ENCODE results near the gene PXDC1.
"Not testable (repeated sequence)": the region's sequence is repeated elsewhere in the genome, so short reads cannot be mapped to it uniquely, and the experiment has no call there.

The PXDC1 gene

DNA sequence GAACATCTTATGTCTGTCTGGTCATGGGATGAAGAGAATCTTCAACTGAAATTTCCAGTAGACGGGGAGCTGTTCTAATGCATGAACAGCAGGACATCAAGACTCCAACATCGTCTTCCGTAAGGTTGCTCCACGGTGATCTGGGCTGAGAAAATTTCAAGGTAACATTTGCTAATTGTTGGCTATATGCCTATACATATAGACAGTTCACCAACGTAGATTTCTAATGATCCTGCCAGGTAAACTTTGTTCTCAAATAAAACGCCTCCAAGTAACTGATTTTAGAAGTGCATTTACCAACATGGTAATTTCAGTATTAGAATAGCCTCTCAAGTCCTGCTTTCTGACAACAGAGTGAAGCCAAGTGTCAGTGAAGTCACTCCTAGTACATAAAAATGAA lies 11.3 kb upstream of the PXDC1 start:
- Histone ChIP-seq H3K27ac (ENCODE audit: low read depth, low read length) (no peak overlapping the region), H3K4me1 (ENCODE audit: control insufficient read depth in 5 of 5, insufficient read depth in 5 of 5, low read length in 5 of 5) (peaks cover 0 to 15% (median 1%) of the 10 kb centered on the region in 5 donors), H3K4me3 (ENCODE audit: low read depth in 1 of 5, low read length in 5 of 5) (no peak overlapping the region)

DNA sequence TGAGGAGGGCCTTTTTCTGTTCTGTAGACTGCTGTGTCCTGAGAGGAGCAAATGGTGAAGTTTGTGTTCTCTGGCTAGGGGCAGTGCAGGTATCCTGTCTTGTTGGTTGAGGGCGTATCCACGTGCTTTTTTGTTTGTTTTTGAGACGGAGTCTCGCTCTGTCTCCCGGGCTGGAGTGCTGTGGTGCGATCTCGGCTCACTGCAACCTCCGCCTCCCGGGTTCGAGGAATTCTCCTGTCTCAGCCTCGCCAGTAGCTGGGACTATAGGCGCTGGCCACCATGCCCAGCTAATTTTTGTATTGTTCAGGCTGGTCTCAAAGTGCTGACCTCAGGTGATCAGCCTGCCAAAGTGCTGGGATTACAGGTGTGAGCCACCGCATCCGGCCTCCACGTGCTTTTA lies 10.8 kb upstream of the PXDC1 start:
- Histone ChIP-seq H3K9me3 (ENCODE audit: control insufficient read depth in 5 of 5, low read length in 5 of 5) (no peaks in the 10 kb centered on the region), H3K4me3 (ENCODE audit: low read depth in 1 of 5, low read length in 5 of 5) (no peak overlapping the region), H3K9ac (ENCODE audit: low read length in 5 of 5) (no peak overlapping the region), H3K27me3 (ENCODE audit: control insufficient read depth in 5 of 5, insufficient read depth in 4 of 5, low read length in 5 of 5) (no peaks in the 10 kb centered on the region), H3K4me1 (ENCODE audit: control insufficient read depth in 5 of 5, insufficient read depth in 5 of 5, low read length in 5 of 5) (peaks cover 0 to 15% (median 1%) of the 10 kb centered on the region in 5 donors), H3K36me3 (ENCODE audit: control insufficient read depth in 5 of 5, insufficient read depth in 5 of 5, low read length in 5 of 5) (no peaks in the 10 kb centered on the region), H3K27ac (ENCODE audit: low read depth, low read length) (no peak overlapping the region)

More for the DNA sequence above, 11.3 kb upstream of the PXDC1 start:
- no peaks in the 10 kb centered on the region for H3K27me3 ChIP-seq (ENCODE audit: control insufficient read depth in 5 of 5, insufficient read depth in 4 of 5, low read length in 5 of 5)
- no peaks in the 10 kb centered on the region for H3K9me3 ChIP-seq (ENCODE audit: control insufficient read depth in 5 of 5, low read length in 5 of 5)
- H3K36me3 ChIP-seq (ENCODE audit: control insufficient read depth in 5 of 5, insufficient read depth in 5 of 5, low read length in 5 of 5) = no peaks in the 10 kb centered on the region
- H3K9ac ChIP-seq (ENCODE audit: low read length in 5 of 5) = no peak overlapping the region

GRCh38 chr6:3761989-3762270 lies 10.4 kb upstream of the PXDC1 start:
- peaks cover 0 to 15% (median 0%) of the 10 kb centered on the region in 5 donors for H3K4me1 ChIP-seq (ENCODE audit: control insufficient read depth in 5 of 5, insufficient read depth in 5 of 5, low read length in 5 of 5)
- no peaks in the 10 kb centered on the region for H3K27me3 ChIP-seq (ENCODE audit: control insufficient read depth in 5 of 5, insufficient read depth in 4 of 5, low read length in 5 of 5)
- no peak overlapping the region for H3K4me3 ChIP-seq (ENCODE audit: low read depth in 1 of 5, low read length in 5 of 5)
- no peaks in the 10 kb centered on the region for H3K9me3 ChIP-seq (ENCODE audit: control insufficient read depth in 5 of 5, low read length in 5 of 5)
- H3K9ac ChIP-seq (ENCODE audit: low read length in 5 of 5) = no peak overlapping the region
- H3K27ac ChIP-seq (ENCODE audit: low read depth, low read length) = no peak overlapping the region
- no peaks in the 10 kb centered on the region for H3K36me3 ChIP-seq (ENCODE audit: control insufficient read depth in 5 of 5, insufficient read depth in 5 of 5, low read length in 5 of 5)

- Histone ChIP-seq H3K27ac (ENCODE audit: low read depth, low read length) (peak overlapping the region; percentile 6), H3K9me3 (ENCODE audit: control insufficient read depth in 5 of 5, low read length in 5 of 5) (no peaks in the 10 kb centered on the region), H3K4me1 (ENCODE audit: control insufficient read depth in 5 of 5, insufficient read depth in 5 of 5, low read length in 5 of 5) (peaks cover 0 to 9% (median 0%) of the 10 kb centered on the region in 5 donors)
These were observed 8.2 kb upstream of the PXDC1 start for GRCh38 chr6:3759646-3760232.

GRCh38 chr6:3758842-3759144 lies 7.3 kb upstream of the PXDC1 start:
- Histone ChIP-seq H3K27me3 (ENCODE audit: control insufficient read depth in 5 of 5, insufficient read depth in 4 of 5, low read length in 5 of 5) (no peaks in the 10 kb centered on the region), H3K4me1 (ENCODE audit: control insufficient read depth in 5 of 5, insufficient read depth in 5 of 5, low read length in 5 of 5) (peaks cover 0 to 9% (median 0%) of the 10 kb centered on the region in 5 donors), H3K9me3 (ENCODE audit: control insufficient read depth in 5 of 5, low read length in 5 of 5) (no peaks in the 10 kb centered on the region), H3K27ac (ENCODE audit: low read depth, low read length) (no peak overlapping the region), H3K9ac (ENCODE audit: low read length in 5 of 5) (no peak overlapping the region), H3K36me3 (ENCODE audit: control insufficient read depth in 5 of 5, insufficient read depth in 5 of 5, low read length in 5 of 5) (no peaks in the 10 kb centered on the region), H3K4me3 (ENCODE audit: low read depth in 1 of 5, low read length in 5 of 5) (no peak overlapping the region)

More at GRCh38 chr6:3759646-3760232, 8.2 kb upstream of the PXDC1 start:
- no peaks in the 10 kb centered on the region for H3K27me3 ChIP-seq (ENCODE audit: control insufficient read depth in 5 of 5, insufficient read depth in 4 of 5, low read length in 5 of 5)
- H3K36me3 ChIP-seq (ENCODE audit: control insufficient read depth in 5 of 5, insufficient read depth in 5 of 5, low read length in 5 of 5) = no peaks in the 10 kb centered on the region
- peak overlapping the region in 1 of 5 donors; percentile 30 for H3K9ac ChIP-seq (ENCODE audit: low read length in 5 of 5)
- no peak overlapping the region for H3K4me3 ChIP-seq (ENCODE audit: low read depth in 1 of 5, low read length in 5 of 5)

- H3K9me3 ChIP-seq (ENCODE audit: control insufficient read depth in 5 of 5, low read length in 5 of 5); H3K27ac ChIP-seq (ENCODE audit: low read depth, low read length); H3K36me3 ChIP-seq (ENCODE audit: control insufficient read depth in 5 of 5, insufficient read depth in 5 of 5, low read length in 5 of 5); H3K9ac ChIP-seq (ENCODE audit: low read length in 5 of 5); H3K4me3 ChIP-seq (ENCODE audit: low read depth in 1 of 5, low read length in 5 of 5); H3K27me3 ChIP-seq (ENCODE audit: control insufficient read depth in 5 of 5, insufficient read depth in 4 of 5, low read length in 5 of 5): not testable (repeated sequence)
- peaks cover 0 to 12% (median 3%) of the 10 kb centered on the region in 5 donors for H3K4me1 ChIP-seq (ENCODE audit: control insufficient read depth in 5 of 5, insufficient read depth in 5 of 5, low read length in 5 of 5)
These were observed 6.7 kb upstream of the PXDC1 start for GRCh38 chr6:3757998-3758841.

DNA sequence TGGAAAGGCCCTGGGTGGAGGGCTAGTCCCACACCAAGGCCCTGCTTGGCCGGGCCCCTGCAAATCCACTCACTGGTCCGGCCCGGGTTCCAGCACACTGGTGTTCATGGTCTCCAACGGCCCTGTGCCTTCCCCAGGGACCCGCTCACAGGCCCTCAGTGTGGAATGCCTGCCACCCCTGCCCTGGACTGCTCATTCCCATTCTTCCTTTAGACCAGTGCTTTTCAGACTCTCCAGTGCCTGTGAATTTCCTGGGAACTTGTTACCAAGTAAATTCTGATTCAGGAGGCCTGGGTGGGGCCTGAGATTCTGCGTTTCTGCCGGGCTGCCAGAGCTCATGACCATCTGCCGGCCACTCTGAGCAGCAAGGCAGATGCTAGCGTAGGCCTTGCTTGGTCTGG lies 5.7 kb upstream of the PXDC1 start:
- Histone ChIP-seq H3K4me1 (ENCODE audit: control insufficient read depth in 5 of 5, insufficient read depth in 5 of 5, low read length in 5 of 5) (peaks cover 2 to 20% (median 9%) of the 10 kb centered on the region in 5 donors), H3K9ac (ENCODE audit: low read length in 5 of 5) (no peak overlapping the region), H3K36me3 (ENCODE audit: control insufficient read depth in 5 of 5, insufficient read depth in 5 of 5, low read length in 5 of 5) (no peaks in the 10 kb centered on the region), H3K27me3 (ENCODE audit: control insufficient read depth in 5 of 5, insufficient read depth in 4 of 5, low read length in 5 of 5) (no peaks in the 10 kb centered on the region), H3K9me3 (ENCODE audit: control insufficient read depth in 5 of 5, low read length in 5 of 5) (no peaks in the 10 kb centered on the region), H3K27ac (ENCODE audit: low read depth, low read length) (no peak overlapping the region), H3K4me3 (ENCODE audit: low read depth in 1 of 5, low read length in 5 of 5) (no peak overlapping the region)

- Histone ChIP-seq H3K9ac (ENCODE audit: low read length in 5 of 5) (no peak overlapping the region), H3K36me3 (ENCODE audit: control insufficient read depth in 5 of 5, insufficient read depth in 5 of 5, low read length in 5 of 5) (no peaks in the 10 kb centered on the region), H3K27ac (ENCODE audit: low read depth, low read length) (no peak overlapping the region), H3K27me3 (ENCODE audit: control insufficient read depth in 5 of 5, insufficient read depth in 4 of 5, low read length in 5 of 5) (no peaks in the 10 kb centered on the region), H3K4me1 (ENCODE audit: control insufficient read depth in 5 of 5, insufficient read depth in 5 of 5, low read length in 5 of 5) (peaks cover 2 to 22% (median 10%) of the 10 kb centered on the region in 5 donors), H3K4me3 (ENCODE audit: low read depth in 1 of 5, low read length in 5 of 5) (no peak overlapping the region), H3K9me3 (ENCODE audit: control insufficient read depth in 5 of 5, low read length in 5 of 5) (no peaks in the 10 kb centered on the region)
These were observed 5.0 kb upstream of the PXDC1 start for GRCh38 chr6:3756546-3756945.

DNA sequence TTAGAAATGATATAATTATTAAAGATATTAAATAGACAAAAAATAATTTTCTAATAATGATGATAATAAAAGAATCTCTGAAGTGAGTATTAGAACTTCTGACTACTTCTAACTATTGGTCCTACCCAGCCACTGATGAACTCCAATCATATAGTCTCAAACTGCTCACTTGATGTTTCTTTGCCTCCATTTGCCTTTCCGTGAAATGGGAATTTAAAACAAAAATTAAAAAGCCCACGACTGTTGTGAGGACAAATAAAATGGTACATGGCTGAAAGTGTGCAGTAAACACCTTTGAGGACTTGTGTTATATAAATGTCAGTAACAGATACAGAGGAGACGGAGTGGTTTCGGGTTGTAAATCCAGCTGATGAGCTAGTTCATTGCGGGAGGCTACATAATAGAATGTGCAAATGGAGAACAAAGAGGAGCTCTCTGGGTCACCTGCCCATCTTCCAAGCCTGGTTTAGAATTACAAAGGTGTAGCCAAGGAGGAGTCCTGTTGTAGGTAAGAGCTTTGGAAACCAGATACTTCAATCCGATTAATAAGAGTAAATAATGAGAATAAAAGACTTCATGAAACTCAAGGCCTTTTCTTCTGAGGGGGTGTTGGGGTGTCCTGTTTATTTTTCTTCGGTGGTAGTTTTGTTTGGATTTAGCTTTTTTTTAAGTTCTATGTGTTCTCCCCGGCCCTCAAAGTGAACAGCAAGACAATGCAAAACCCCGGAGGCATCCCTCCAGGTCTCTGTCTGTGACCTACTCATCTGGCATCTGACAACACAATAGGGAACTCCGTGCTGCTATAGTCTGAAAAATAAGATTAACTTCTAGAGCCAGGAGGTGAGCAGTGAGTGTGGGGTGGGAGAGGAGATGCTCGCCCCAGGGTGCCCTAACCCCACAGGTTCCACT lies 4.4 kb upstream of the PXDC1 start:
- Histone ChIP-seq H3K27me3 (ENCODE audit: control insufficient read depth in 5 of 5, insufficient read depth in 4 of 5, low read length in 5 of 5) (no peaks in the 10 kb centered on the region), H3K36me3 (ENCODE audit: control insufficient read depth in 5 of 5, insufficient read depth in 5 of 5, low read length in 5 of 5) (no peaks in the 10 kb centered on the region), H3K9me3 (ENCODE audit: control insufficient read depth in 5 of 5, low read length in 5 of 5) (no peaks in the 10 kb centered on the region), H3K4me1 (ENCODE audit: control insufficient read depth in 5 of 5, insufficient read depth in 5 of 5, low read length in 5 of 5) (peaks cover 2 to 22% (median 10%) of the 10 kb centered on the region in 5 donors), H3K4me3 (ENCODE audit: low read depth in 1 of 5, low read length in 5 of 5) (no peak overlapping the region), H3K9ac (ENCODE audit: low read length in 5 of 5) (no peak overlapping the region), H3K27ac (ENCODE audit: low read depth, low read length) (no peak overlapping the region)

DNA sequence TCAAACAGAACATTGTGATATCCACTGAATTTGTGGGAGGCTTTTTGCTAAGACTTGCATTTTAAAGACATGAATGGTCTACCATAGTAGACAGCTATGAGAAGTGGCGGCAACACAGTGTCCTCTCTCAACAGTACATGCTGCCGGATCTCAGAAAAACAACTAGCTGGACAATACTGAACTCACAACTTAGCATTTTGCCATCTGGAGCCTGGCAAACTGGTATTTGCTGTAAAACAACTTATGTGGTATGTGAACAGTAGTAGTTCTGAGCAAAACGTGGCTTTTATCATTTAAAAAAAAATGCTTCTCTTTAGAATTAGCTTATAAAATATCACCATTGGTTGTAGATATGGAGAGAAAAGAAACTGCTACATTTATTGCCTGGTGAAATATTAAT lies 3.3 kb upstream of the PXDC1 start:
- Histone ChIP-seq H3K27ac (ENCODE audit: low read depth, low read length) (no peak overlapping the region), H3K9me3 (ENCODE audit: control insufficient read depth in 5 of 5, low read length in 5 of 5) (no peaks in the 10 kb centered on the region), H3K36me3 (ENCODE audit: control insufficient read depth in 5 of 5, insufficient read depth in 5 of 5, low read length in 5 of 5) (no peaks in the 10 kb centered on the region), H3K9ac (ENCODE audit: low read length in 5 of 5) (no peak overlapping the region), H3K27me3 (ENCODE audit: control insufficient read depth in 5 of 5, insufficient read depth in 4 of 5, low read length in 5 of 5) (peaks cover 0 to 6% (median 0%) of the 10 kb centered on the region in 5 donors), H3K4me3 (ENCODE audit: low read depth in 1 of 5, low read length in 5 of 5) (no peak overlapping the region), H3K4me1 (ENCODE audit: control insufficient read depth in 5 of 5, insufficient read depth in 5 of 5, low read length in 5 of 5) (peaks cover 6 to 24% (median 12%) of the 10 kb centered on the region in 5 donors)
